Psoas muscle (tissue), 8 donors: ENCODE data around the gene PYGL. TPM values are rescaled to one million over a fixed set of nuclear protein-coding genes. Genes with fewer than 3 reads are reported as not detected.

Experiments used
- ATAC-seq, 4 donors: fragments of 200-7000 bp; cut with Tn5 transposase; one replicate each; pipeline ENCODE4 v1.9.1; 2020; ENCODE audit warnings: moderate library complexity in 3 of 4, mild to moderate bottlenecking in 2 of 4
- DNase-seq, 2 donors: peaks; one replicate each; pipeline ENCODE4 v3.0.0-alpha.2; 2020
- H3K27ac ChIP-seq: fragments of 200-600 bp; one replicate; pipeline ENCODE4 v1.8.0; 2022
- H3K27me3 ChIP-seq, 3 donors: fragments of 200-600 bp in 1 of 3; one replicate each; pipeline versions ENCODE4 v1.6.1 to v1.8.0; 2013 to 2022; ENCODE audit warnings: low read length in 2 of 3, mild to moderate bottlenecking in 2 of 3, moderate library complexity in 1 of 3; ENCODE audit not compliant: insufficient read depth in 3 of 3
- H3K36me3 ChIP-seq, 2 donors: fragments of 200-600 bp in 1 of 2; one replicate each; pipeline versions ENCODE4 v1.6.1 to v1.8.0; 2013 to 2022; ENCODE audit warnings: low read depth in 1 of 2, mild to moderate bottlenecking in 1 of 2, moderate library complexity in 1 of 2; ENCODE audit not compliant: insufficient read depth in 1 of 2
- H3K4me1 ChIP-seq: fragments of 200-600 bp; one replicate; pipeline ENCODE4 v1.8.0; 2022
- H3K4me3 ChIP-seq: fragments of 200-600 bp; one replicate; pipeline ENCODE4 v1.8.0; 2022; ENCODE audit warnings: mild to moderate bottlenecking
- H3K9me3 ChIP-seq: fragments of 200-600 bp; one replicate; pipeline ENCODE4 v1.8.0; 2022
- WGBS, 3 donors: extraction: QIAGEN DNeasy Blood & Tissue Kit; methylation state at CpG; one replicate each; pipeline versions ENCODE4 v1.1.6 to v1.1.7; 2013; 5-methylcytosine and 5-hydroxymethylcytosine counted together
- intact Hi-C, 2 donors: fragments of 100-400 bp; cut with DNase I; formaldehyde crosslinking; loops; one replicate each; pipeline versions ENCODE4 v1.11.0 to v1.14.2; 2022
- polyA plus RNA-seq, 3 donors: library from polyadenylated mRNA; stranded (reverse); fragments of 200-250 nt; gene quantifications; one replicate each; pipeline ENCODE4 v1.2.3, GENCODE V29; 2013
- total RNA-seq, 4 donors: library from RNA; stranded (reverse); fragmentation: NEBNext Ultra II Directional in 2 of 4; extraction: Animal tissue kit (Norgen Biotek cat#: 25700) in 2 of 4; gene quantifications; one replicate each; pipeline versions ENCODE4 v1.2.1 to v1.2.4, GENCODE V29; 2021 to 2023
- TF ChIP-seq, protein P1 (sequence below): fragments of 200-600 bp; IDR thresholded peaks from one replicate; pipeline ENCODE4 v1.8.0; 2022; ENCODE audit warnings: antibody characterized with exemption
- donor health status: healthy with polysubstance abuse.
- donor health status: DM: no; HTN: no; CAD: no; lungs with moderate emphysema.
- donor health status: Bipolar disorder and iron deficiency.
- donor health status: healthy.
- donor health status: DM: yes; HTN: yes; CAD: no.
- donor health status: DM: no; HTN: no; CAD: no.
- donor health status: DM: no; HTN: no; CAD: no.
- donor health status: DM: yes; HTN: yes; CAD: no.

Gene PYGL
- total and polyA plus RNA-seq, 7 donors: 2.3 to 24.7 (median 7.6) TPM

DNA sequence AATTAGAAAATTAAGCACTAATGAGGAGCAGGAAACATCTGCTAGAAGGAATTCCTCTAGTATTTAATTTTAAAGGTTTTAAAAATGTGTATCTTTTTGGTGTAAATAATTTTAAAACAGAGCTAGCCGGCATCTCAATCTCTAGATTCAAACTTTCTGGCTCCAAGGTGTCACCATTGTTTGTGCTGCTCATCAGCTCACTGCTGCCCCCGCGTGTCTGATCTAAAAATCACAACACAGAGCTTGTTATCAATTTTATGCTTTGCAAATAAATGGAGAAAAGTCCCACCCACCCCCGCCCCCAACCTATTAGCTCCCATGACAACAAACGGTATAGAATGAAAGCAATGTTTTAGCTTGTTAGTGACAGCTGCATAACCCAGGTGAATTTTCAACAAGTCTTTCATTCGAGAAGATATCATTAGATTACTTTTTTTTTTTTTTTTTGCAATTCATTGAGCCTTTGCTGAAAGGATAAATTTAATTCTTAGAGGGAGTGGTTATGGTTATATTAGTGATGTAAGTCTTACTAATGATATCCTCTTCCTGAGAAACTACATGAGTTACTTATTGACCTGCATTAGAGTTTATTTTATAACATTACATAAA lies 83.7 kb downstream of the PYGL start:
- Histone ChIP-seq H3K27me3 (no peaks in the 10 kb centered on the region), H3K27ac (peak overlapping the region; percentile 83), H3K4me3 (peak overlapping the region; percentile 77), H3K36me3 (no peaks in the 10 kb centered on the region), H3K4me1 (peaks cover 20% of the 10 kb centered on the region), H3K9me3 (no peaks in the 10 kb centered on the region)
- ATAC-seq (peak; percentile 60 to 91 (median 76)), DNase-seq (peak; percentile 75 to 84)
- TF ChIP-seq, protein P1, sequence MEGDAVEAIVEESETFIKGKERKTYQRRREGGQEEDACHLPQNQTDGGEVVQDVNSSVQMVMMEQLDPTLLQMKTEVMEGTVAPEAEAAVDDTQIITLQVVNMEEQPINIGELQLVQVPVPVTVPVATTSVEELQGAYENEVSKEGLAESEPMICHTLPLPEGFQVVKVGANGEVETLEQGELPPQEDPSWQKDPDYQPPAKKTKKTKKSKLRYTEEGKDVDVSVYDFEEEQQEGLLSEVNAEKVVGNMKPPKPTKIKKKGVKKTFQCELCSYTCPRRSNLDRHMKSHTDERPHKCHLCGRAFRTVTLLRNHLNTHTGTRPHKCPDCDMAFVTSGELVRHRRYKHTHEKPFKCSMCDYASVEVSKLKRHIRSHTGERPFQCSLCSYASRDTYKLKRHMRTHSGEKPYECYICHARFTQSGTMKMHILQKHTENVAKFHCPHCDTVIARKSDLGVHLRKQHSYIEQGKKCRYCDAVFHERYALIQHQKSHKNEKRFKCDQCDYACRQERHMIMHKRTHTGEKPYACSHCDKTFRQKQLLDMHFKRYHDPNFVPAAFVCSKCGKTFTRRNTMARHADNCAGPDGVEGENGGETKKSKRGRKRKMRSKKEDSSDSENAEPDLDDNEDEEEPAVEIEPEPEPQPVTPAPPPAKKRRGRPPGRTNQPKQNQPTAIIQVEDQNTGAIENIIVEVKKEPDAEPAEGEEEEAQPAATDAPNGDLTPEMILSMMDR: peak; percentile 83
- WGBS, 3 donors: 2 to 4% (median 4%) methylated on average over 6 of the region's 6 CpGs
- intact Hi-C loops: loop anchor here in 1 of 2 donors (2.0 to 5.0 kb wide), 3 partner anchors 30 to 258 kb away; partner anchors contain the start of gene NIN

DNA sequence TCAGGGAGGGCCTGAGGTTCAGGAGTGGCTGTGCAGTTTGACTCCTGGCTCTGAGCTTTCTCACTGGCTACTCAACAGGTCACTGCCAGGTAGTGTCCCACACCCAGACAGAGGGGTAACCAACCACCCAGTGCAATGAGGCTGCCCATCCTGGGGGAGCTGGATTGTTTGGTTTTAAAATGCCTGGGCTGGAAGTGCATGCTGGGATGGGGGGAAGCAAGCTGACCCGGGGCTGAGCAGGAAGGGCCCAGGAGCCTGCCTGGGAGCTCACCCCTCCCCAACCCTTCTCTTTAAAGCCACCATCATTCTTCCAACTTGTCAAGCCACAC lies 85.0 kb downstream of the PYGL start:
- Histone ChIP-seq H3K27ac (peak overlapping the region; percentile 83), H3K9me3 (no peaks in the 10 kb centered on the region), H3K36me3 (no peaks in the 10 kb centered on the region), H3K4me3 (peak overlapping the region; percentile 77), H3K27me3 (no peaks in the 10 kb centered on the region), H3K4me1 (peaks cover 20% of the 10 kb centered on the region)
- 0 to 10% (median 0%) methylated on average over 1 of the region's 1 CpG for WGBS, 3 donors
- no peak for ATAC-seq
- DNase-seq: no peak
- intact Hi-C loops: no loop called here
- TF ChIP-seq, protein P1: no peak

DNA sequence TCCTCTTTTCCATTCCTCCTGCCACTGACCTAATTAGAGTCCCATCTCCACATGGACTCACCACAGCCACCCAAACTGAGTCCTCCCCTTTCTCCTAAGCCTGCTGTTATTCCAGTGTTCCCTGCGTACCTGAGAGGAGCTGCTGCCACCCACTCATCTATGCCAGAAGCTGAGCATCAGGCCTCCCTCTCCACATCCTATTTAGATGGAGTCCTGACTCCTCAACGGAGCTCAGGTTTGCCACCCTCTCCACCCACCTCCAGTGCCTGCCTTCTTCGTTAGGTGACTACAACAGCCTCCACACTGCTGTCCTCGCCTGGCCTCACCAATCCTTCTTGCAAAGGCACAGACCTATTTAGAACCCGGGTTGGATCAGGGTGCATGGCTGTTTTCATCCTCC lies 87.6 kb downstream of the PYGL start:
- Histone ChIP-seq H3K27ac (no peak overlapping the region), H3K9me3 (no peaks in the 10 kb centered on the region), H3K4me3 (no peak overlapping the region), H3K4me1 (peaks cover 10% of the 10 kb centered on the region), H3K27me3 (no peaks in the 10 kb centered on the region), H3K36me3 (no peaks in the 10 kb centered on the region)
- ATAC-seq (no peak), DNase-seq (no peak)
- TF ChIP-seq, protein P1: no peak
- intact Hi-C loops: no loop called here
- 72 to 85% (median 73%) methylated on average over 5 of the region's 5 CpGs for WGBS, 3 donors

DNA sequence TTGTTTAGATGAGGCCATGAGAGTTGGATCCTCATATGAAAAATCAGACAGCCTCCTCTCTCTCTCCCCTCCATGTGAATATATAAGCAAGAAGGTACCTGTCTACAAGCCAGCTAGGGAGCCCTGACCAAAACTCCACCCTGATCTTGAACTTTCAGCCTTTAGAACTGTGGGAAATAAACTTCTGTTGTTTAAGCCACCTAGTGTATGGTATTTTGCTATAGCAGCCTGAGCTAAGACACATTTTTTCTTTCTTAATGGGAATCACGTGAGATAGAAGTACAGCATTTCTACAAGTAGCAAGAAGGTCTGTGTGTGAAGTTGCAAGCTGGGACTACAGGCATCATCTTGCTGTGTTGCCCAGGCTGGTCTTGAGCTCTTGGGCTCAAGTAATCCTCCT lies 88.7 kb downstream of the PYGL start:
- no peaks in the 10 kb centered on the region for H3K36me3 ChIP-seq
- no peaks in the 10 kb centered on the region for H3K27me3 ChIP-seq
- intact Hi-C loops: no loop called here
- no peak overlapping the region for H3K4me3 ChIP-seq
- WGBS, 3 donors: 65 to 79% (median 68%) methylated on average over 1 of the region's 1 CpG
- no peaks in the 10 kb centered on the region for H3K9me3 ChIP-seq
- DNase-seq: no peak
- no peak overlapping the region for H3K27ac ChIP-seq
- ATAC-seq: no peak
- TF ChIP-seq, protein P1: no peak
- peaks cover 8% of the 10 kb centered on the region for H3K4me1 ChIP-seq

Other genes starting within 250 kb of the PYGL start
- gene NIN, start 113.3 kb downstream of the PYGL start, total RNA-seq: 10 to 100 TPM; 24.3 to 47.7 (median 39.5) TPM
- gene NIN, start 113.3 kb downstream of the PYGL start, polyA plus RNA-seq: 10 to 100 TPM in 2 of 3 donors, 1 to 10 TPM in 1; 7.3 to 17.3 (median 11.5) TPM
- gene ABHD12B, start 72.4 kb downstream of the PYGL start, total RNA-seq: not detected
- not detected for gene ABHD12B, start 72.4 kb downstream of the PYGL start, polyA plus RNA-seq
- gene TRIM9, start 150.6 kb upstream of the PYGL start, total RNA-seq: 1 to 10 TPM in 3 of 4 donors, under 1 TPM in 1; 0.69 to 1.5 (median 1.2) TPM
- 1 to 10 TPM in 1 of 3 donors, under 1 TPM in 2; 0.17 to 3.3 (median 0.46) TPM for gene TRIM9, start 150.6 kb upstream of the PYGL start, polyA plus RNA-seq